GM04503 (cell line): ENCODE data around the gene NDUFS6.
"Not testable (repeated sequence)": the region's sequence is repeated elsewhere in the genome, so short reads cannot be mapped to it uniquely, and the experiment has no call there.

Experiments used
- DNase-seq: peaks from one replicate; pipeline ENCODE4 v3.0.0-alpha.2; 2012; ENCODE audit warnings: low read depth

The NDUFS6 gene

DNA sequence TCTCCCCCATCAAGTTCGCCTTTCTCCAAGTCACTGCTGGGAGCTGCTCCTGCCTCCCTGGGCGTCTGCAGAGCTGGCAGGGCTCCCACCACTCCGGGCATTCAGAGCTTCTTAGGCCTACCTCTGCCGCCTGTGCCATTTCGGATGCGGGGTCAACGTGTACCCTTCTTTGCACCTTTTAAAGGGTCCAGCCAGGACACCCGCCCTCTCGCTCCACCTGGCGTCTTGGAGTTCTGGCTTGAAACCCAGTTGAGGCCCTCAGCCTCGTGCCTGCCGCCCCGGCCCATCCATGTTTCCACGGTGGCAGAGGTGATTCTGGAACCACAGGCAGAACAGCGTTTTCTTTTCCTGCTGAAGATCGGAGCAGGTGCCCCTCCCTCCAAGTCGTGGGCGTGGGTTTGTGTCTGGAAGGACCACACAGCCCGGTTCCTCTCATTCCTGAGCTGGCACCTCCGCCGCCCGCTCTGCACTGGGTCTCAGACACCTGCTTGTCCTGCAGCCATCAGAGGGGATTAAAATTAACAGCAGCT lies 32.9 kb downstream of the NDUFS6 start:
- DNase-seq, result no peak

DNA sequence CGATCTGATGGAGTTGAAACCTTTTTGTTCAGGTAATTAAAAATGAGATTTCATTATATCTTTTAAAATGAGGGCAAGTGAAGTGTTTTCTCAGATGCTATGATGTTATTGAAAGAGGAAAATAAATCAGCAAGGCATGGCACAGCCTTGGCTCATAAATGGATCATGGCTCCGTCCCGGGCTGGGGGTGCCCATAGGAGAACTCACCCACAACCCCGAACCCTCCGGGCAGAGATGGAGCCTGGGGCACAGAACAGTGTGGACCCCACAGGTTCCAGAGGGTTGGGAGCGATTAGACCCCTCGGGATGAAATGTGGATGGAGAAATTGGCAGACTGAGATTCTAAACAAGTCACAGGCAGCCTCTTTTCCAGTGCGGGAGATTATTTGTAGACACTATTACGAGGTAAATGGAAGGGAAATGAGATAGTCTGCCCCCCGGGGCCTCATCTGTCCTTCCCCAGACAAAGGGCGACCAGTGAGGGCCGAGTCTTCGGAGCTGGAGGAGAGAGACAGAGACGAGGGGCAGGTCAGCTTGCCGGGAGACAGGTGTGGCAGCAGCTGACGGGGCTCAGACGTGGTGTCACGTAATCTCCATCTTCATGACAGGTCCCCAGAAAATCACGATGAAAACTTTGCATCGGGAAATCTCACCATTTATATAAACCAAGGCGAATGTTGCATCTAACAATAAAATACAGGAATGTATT lies 33.7 kb downstream of the NDUFS6 start:
- no peak for DNase-seq

DNA sequence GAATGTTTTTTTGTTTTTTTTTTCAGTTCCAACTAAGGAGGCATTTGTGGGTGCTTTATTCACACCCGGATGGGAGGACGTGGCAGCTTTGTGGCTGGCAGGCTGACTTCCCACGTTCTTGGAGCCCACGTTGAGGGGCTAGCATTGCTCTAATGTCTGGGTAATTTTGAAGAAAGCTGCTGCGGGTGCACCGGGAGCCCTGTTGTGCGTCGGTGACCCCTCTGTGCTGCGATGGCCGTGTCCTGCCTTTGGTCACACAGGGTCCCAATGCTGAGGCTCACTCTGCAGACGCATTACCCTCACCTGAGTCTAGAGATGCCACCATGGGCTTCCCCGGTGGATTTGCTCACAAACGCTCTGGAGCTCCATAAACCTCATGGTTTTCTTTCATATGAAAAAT lies 34.2 kb downstream of the NDUFS6 start:
- DNase-seq, result no peak

DNA sequence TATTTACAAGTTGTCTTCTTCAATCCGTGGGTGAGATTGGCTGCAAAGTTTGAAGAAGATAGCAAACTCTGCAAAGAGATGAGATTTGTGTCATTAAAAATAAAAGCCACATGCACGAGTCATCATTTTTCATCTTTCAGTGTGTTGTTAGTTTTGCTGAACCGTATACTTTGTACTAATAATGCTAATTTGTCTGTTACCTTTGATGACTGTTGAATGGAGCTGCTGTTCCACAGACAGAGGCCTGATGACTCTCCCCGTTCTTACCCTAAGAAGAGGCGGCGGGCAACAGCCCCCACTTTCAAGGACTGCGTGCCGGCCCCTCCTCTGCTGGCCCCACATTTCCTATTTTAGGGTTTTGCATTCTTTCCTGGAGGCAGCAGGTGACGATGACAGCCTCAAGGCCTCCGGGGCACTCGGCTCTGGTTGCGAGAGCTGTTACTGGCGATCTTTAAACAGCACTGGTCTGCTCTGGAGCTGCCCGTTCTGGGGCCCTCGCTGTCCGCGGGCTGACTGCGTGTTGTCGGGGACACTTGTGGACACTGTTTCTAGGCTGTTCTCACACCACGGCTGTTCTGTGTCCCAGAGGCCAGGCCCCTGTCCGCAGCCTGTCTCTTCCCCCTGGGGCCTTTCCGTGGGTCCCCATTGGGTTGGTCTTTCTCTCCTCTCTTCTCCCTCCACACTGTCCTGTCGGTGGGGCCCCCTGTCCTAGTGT lies 35.1 kb downstream of the NDUFS6 start:
- DNase-seq, result no peak

DNA sequence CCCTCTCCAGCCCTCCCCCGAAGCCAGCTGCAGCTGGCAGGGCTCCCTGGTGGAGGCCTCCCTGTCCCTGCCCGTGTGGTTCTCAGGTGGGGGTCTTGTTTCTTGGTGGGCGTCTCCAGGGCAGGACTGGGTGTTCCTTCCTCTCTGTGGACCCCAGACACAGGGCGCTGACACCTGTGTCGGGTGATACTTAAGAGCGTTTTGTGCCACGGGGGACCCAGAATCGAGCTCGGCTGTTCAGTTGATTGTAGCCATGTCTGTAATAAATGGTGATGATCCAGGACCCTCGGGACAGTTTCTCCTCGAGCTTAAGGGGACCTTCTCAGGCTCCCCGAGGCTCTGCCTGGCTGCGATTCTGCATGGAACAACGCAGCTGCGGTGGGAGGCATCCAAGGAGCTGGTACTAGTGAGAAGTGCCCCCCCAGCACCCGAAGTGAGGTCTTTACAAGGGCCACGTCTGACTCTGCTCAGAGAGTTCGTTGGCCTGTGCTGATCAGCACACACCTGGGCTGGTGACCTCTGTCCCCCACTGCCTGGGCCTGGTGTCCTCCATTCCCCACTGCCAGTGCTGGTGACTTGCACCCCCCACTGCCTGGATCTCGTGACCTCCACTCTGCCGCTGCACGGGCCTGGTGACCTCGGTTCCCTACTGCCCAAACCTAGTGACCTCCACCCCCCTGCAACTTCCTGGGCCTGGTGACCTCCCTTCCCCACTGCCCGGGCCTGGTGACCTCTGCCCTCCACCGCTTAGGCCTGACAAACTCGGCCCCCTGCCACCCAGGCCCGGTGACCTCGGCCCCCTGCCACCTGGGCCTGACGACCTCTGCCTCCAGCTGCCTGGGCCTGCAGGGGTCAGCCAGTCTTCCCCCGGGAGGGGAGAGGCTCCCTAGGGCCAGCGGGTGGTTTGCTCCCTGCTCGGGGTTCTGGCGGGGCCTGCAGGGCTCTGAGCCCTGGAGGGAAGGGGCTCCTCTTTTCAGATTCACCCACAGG lies 36.0 kb downstream of the NDUFS6 start:
- DNase-seq, result no peak

DNA sequence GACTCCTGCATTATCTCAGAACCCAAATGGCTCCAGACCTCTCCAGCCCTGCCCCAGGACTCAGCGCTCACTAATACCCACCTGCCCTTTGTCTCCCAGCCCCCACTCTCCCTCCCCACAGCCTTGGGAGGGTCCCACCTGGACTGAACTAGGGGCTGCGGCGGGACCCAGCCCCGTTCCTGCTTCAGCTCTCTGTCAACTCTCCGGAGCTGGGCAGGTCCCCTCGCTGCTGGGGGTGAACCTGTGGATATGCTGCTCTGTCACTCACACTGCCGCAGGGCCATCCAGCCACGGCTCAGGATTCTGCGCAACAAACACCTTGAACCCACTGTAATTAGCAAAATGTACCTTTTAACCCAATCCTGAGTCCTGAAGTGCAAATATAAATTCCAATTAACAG lies 36.8 kb downstream of the NDUFS6 start:
- DNase-seq, result no peak

DNA sequence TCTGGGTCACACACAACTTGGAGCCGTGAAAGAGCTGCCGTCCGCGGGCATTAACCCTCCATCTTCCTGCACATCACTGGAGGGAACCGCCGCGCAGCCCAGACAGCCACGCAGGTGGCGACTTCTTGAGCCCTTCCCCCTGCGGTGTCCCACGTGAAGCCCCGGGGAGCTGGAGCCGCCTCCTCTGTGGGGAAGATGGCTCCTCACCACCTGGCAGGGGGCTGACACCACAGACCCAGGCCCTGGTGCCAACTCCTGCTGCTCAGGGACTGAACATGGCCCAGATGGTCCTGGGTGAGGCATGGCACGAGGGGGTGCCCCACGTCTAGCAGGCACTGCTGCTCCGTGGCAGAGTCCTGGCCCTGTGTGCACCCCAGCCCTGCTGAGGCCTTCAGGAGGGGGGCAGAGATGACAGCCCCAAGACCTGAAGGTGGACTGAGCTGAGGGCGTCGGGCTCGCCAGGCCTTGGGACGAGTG lies 38.9 kb downstream of the NDUFS6 start:
- DNase-seq, result no peak

DNA sequence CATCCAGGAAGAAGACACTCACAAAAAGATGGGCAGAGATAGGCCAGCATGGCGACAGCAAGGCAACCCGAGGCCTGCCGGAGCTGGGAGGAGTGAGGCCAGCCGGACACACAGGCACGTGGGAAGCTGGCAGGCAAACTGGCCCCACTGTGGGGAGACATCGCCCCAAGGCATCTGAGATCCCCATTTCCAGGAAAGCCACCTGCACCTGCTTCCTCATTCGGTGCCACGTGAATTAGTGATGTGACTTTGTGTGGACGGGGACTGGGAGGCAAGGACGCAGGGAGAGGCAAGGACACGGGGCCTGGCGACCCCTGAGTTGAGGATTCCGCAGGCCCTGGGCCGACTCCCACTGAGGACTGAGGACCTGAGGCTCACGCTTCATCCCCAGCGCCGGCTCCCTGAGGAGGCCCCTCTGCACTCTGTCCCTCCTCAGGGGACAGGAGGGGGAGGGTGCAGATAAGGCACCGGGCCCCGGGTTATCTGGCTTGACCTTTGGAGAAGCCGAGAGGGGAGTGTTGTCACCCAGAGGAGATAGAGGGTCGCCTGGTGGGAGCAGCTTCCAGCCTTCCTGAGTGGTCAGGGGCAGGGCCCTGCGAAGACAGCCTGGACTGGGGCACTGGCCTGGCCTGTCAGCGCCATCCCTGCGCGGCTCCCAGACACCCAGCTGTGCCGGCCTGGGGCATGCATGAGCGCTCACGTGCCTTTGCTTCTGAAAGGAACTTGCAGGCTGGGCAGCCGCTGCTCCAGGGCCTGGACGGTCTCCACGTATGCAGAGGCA lies 39.7 kb downstream of the NDUFS6 start:
- DNase-seq, result no peak

DNA sequence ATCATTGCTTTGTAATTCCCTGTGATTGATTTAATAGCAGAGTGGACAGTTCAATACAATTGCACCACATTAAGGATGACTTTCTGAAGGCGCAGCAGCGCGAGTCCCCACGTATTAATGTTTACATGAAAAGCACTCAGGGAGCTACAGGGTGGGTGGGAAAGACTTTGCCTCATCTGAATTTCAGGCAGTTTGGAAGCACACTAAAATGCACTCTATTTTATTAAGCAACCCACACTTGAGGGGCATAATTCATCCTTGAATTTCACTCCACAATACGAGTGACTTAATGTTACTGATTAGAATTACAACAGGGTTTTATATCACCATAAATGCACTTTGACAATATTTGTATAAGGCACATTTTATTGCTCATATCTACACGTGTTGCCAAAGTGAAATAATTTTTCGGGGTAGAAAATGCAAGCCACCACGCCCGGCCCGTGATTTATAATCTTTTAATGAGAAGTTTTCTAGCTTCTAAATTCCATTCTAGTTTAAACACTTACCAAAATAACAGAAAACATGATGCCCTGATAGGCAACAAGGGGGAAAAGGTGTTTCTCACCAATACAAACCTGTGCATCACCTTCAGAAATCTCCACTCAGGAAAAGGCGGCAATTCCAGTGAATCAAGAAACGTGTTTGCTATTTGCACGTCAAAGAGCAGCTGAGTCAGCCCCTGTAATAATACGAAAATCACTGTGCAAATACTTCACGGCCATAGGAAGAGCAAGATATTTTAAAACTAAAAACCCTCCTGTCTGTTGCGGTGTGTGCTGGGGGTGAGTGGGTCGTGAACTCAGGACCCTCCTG lies 41.0 kb downstream of the NDUFS6 start:
- no peak for DNase-seq

DNA sequence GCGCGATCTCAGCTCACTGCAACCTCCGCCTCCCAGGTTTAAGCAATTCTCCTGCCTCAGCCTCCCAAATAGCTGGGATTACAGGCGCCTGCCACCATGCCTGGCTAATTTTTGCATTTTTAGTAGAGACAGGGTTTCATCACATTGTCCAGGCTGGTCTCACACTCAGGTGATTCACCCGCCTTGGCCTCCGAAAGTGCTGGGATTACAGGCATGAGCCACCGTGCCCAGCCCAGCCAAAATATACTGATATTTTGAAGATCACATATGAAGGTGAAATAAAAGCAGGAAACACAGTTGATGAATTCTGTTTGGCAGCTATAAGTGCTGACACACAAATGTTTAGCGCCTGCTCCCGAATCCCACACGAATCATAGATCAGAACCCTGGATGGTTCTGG lies 42.6 kb downstream of the NDUFS6 start:
- DNase-seq, result not testable (repeated sequence)

DNA sequence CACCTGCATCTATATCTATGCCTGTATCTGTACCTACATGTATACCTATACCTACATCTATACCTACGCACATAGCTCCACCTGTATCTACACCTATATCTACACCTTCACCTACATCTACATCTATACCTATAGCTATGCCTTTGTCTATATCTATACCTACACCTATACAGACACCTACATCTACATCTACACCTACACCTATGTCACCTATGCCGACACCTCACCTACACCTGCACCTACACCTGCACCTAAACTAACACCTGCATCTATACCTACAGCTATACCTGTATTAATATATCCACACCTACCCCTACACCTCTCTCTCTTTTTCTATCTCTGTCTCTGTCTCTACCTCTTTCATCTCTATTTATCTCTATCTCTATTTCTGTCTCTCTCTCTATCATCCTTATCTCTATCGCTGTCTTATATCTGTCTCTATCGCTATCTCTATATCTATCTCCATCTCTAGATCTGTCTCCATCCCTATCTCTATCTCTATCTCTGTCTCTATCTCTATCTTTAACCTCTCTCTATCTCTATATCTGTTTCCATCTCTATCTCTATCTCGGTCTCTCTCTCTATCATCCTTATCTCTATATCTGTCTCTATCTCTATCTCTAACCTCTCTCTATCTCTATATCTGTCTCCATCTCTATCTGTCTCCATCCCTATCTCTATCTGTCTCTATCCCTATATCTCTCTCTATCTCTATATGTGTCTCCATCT lies 43.7 kb downstream of the NDUFS6 start:
- no peak for DNase-seq

DNA sequence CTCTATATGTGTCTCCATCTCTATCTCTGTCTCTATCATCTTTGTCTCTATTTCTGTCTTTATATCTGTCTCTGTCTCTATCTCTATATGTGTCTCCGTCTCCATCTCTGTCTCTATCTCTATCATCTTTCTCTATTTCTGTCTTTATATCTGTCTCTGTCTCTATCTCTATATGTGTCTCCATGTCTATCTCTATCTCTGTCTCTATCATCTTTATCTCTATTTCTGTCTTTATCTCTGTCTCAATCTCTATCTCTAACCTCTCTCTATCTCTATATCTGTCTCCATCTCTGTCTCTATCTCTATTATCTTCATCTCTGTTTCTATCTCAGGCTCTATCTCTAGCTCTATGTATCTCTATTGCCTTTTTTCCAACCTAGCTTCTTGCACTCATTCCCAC lies 44.5 kb downstream of the NDUFS6 start:
- DNase-seq, result no peak

DNA sequence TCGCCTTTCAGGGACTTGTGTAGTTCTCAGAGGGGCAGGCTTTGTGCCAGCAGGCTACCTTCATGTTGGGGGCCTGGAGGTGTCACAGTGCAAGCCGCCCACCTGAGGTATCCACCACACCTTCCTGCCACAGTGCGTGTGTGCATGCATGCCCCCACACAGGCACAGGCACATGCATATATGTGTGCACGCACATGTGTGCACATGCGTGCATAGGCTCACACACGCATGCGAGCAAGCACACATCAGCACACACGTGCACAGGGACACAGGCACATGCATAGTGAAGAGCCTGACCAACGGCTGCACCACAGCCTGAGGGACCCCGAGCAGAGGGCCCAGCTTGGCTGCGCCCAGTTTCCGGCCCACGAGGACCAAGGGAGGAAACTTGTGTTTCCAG lies 45.4 kb downstream of the NDUFS6 start:
- DNase-seq, result no peak

DNA sequence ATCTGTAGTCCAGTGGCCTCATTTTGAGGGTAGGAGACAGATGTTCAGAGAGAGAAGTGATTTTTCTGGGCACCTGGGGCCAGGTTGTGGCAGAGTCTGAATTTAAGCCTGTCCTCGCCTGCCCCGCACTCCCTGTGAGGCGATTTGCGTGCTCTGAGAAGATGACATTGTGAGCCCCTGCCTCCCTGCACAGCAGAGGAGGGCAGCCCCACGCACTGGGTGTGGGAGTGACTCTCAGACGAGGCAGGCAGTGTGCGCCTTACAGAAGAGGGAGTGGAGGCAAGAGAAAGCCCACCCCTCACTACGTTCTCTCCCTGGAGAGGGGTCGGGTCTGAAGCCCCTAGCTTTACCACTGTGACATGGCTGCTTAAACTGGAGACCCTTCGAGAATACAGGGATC lies 45.8 kb downstream of the NDUFS6 start:
- no peak for DNase-seq

DNA sequence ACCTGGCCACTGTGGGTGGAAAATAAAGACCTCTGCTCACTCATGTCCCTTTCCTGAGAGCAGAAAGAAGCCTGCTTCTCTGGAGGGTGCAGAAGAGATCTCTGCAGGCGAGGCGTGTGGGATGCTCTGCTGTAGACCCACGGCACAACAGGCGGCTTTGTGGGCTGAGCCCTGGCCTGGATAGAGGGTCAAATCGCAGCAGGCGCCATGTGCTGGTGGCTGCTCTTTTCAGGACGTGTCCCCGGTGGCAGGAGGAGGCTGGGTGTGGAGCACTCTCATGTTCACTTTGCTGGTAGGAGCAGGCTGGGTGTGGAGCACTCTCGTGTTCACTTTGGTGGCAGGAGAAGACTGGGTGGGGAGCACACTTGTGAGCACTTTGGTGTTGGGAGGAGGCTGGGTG lies 46.4 kb downstream of the NDUFS6 start:
- no peak for DNase-seq

DNA sequence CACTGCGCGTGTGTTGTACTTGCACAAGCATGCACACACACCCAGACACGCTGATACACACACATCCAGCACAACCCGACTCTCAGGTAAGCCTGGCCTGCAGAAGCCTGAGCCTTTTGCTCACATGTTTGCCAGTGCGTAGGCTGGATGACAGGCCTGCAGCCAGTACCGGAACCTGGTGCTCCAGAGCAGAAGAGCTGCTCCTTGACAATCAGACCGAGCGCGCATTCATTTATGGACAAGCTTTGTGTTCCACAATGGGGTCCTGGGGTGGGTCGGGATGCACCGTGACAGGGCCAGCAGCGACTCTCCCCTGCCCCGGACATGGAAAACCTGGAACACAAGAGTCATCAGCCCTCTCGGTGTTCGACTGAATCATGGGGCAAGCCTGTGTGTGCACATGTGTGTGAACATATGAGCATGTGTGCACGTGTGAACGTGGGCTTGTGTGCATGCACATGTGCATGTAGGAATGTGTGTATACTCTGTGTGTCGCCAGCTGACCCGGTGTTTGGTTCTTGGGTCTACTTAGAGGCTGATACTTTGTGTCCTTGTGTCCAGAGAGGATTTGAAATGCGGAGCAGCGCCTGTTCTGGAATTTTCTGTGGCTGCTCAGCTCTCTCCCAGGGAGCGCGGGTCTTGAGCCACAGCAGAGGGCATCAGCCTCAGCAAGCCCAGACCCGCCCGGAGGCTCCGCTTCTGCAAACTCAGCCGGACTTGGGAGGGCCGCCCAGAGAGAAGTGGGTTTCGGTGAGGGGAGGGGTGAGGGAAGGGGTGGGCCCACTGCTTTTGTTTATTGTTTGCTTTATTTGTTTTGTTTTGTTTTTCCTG lies 49.3 kb downstream of the NDUFS6 start:
- no peak for DNase-seq

DNA sequence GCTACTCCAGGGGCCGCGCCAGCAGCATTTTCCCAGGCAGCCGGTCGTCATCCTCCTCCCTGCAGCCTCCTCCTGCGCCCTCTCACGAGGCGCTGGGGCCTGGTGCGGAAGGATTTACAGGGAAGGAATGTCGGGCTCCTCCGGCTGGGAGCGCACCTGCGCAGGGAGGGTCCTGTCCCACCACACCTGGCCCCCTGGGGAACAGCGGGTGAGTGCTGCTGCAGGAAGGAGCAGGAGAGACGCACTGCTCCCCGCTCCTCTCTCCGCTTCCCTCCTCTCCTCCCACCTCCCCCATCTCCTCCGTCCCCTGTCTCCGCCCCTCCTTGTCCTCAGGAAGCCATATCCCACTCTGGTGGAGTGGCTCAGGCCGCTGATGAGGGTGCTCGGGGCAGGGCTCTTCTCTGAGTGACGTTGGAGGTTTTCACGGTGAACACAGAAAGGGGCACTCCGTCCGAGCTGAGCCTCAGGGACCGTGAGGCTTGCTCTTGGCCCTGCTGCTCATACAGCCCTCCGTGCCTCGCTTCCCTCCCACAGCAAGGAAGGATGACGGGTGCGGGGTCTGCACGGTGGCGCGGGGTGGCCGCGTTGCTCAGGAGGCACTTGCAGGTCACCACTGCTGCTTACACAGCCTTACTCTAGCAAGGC lies 50.2 kb downstream of the NDUFS6 start:
- no peak for DNase-seq

DNA sequence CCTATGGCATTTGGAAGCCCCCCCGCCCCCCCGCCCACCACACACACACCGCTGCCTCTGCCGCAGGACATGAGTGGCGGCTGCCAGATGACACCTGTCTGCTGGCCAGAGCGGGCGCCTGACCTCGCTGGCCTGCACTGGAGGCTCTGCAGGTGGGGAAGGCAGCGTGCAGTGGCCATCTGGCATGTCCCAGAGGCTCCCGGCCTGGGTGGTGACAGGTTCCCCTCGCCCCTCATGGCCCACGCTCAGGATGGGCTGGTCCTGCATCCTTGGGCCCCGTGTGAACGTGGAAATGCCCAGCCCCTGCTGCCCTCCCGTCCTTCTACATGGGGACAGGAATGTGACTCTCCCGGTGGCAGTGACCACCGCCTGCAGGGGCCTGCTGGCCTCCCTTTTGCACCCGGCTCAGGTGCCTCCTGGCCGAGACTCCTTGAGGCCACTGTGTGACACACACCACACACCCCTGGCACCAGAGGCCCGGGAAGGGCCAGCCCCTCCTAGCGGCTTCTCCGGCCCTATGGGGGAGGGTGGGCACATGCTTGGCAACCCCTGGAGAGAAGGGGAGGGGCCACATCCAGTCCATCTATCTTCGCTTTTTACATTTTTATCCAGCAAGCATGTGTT lies 51.2 kb downstream of the NDUFS6 start:
- no peak for DNase-seq
